Medulla oblongata (tissue), 1 donor: ENCODE measurements around the gene CELA3B.
A peak's percentile ranks its signal among the peaks of the same experiment; 100 is the strongest.
"Not testable (repeated sequence)": the region's sequence is repeated elsewhere in the genome, so short reads cannot be mapped to it uniquely, and the experiment has no call there.

Experiments used
- DNase-seq: peaks from one replicate; pipeline ENCODE4 v3.0.0-alpha.2; 2015; ENCODE audit errors: extremely low spot score

CELA3B gene

GRCh38 chr1:22007262-22007661 is 30.4 kb downstream of the CELA3B start:
- not testable (repeated sequence) for DNase-seq

GRCh38 chr1:22009566-22009965 is 32.7 kb downstream of the CELA3B start:
- DNase-seq, result not testable (repeated sequence)

GRCh38 chr1:22012752-22013151 is 35.9 kb downstream of the CELA3B start:
- not testable (repeated sequence) for DNase-seq

DNA sequence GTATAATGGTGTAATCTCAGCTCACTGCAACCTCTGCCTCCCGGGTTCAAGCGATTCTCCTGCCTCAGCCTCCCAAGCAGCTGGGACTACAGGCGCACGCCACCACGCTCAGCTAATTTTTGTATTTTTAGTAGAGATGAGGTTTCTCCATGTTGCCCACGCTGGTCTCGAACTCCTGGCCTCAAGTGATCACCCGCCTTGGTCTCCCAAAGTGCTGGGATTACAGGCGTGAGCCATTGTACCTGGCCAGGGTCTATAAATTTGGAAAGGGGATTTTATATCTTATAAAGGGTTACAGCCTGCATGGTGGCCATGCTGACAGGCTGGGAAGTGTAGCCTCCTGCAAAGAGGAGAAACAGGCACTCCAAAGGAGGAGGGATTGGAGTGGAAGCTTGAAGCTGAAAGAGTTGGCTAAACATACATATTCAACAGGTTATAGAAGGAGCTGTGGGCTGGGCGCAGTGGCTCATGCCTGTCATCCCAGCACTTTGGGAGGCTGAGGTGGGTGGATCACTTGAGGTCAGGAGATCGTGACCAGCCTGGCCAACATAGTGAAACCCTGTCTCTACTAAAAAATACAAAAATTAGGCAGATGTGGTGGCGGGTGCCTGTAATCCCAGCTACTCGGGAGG is 37.9 kb downstream of the CELA3B start:
- DNase-seq, result not testable (repeated sequence)

- peak; percentile 40 for DNase-seq
These were observed 42.0 kb downstream of the CELA3B start for GRCh38 chr1:22018583-22019559.

DNA sequence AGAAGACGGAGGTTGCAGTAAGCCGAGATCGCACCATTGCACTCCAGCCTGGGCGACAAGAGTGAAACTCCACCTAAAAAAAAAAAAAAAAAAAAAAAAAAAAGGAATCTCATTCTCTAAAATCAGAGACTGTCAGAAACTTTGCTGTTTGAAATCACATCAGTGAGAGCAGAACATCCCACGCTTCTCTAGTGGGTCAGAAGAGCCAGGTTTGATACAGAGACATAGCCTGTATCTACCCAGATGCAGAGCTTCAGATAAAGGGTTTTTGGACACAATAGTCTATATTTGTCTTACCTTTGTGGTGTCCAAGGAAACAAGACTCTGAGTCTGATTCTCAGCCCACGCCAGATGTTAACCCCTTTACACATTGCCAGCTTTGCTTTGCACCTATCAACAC is 44.2 kb downstream of the CELA3B start:
- no peak for DNase-seq

GRCh38 chr1:22024485-22025367 is 47.9 kb downstream of the CELA3B start:
- DNase-seq, result peak; percentile 84

- peak; percentile 66 for DNase-seq
These were observed 48.7 kb downstream of the CELA3B start for GRCh38 chr1:22025368-22026155.

- DNase-seq, result no peak
These were observed 50.1 kb downstream of the CELA3B start for GRCh38 chr1:22026924-22027289.

GRCh38 chr1:22030057-22030456 is 53.2 kb downstream of the CELA3B start:
- DNase-seq, result no peak

- DNase-seq, result no peak
These were observed 53.7 kb downstream of the CELA3B start for GRCh38 chr1:22030473-22030872.

DNA sequence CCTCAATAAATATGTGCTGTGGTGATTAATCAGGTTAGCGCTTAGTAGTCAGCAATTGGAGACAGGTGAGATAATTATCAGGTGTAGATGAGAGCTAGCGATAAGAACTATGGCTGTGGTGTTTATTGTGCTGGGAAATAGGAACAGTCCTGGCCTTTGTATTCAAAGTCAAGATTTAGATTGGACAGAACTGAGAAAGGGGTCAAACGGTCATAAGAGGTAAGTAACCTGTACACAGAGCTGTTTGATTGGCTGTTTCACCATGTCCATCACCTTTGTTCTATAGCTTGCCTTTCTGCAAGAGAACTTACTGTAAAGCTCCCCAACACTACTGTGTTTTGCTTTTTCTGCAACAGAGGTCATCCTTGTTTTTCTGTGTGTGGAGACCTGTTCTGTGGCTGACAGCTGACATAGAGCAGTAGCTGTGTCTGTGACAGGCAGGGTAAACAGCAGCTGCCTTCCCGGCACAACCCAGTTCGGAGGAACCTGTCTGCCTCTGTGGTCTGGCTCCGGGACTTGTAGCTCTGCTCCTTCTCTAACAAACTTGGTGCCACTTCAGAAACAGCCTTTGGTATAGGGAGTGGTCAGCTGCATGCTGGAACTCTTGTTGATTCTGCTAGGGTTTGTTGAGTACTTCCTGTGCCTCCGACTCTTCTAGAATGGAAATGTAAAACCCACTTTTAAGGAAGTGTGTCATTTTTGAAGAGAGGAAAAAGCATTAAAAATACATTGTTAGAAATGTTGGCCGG is 54.6 kb downstream of the CELA3B start:
- peak; percentile 19 for DNase-seq

DNA sequence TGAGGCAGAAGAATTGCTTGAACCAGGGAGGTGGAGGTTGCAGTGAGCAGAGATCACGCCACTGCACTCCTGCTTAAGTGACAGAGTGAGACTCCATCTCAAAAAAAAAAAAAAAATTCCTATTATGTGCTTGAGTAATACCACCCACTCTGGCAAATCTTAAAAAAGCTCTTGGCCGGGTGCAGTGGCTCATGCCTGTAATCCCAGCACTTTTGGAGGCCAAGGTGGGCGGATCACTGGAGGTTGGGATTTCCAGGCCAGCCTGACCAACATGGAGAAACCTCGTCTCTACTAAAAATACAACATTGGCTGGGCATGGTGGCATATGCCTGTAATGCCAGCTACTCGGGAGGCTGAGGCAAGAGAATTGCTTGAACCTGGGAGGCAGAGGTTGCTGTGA is 58.0 kb downstream of the CELA3B start:
- not testable (repeated sequence) for DNase-seq

DNA sequence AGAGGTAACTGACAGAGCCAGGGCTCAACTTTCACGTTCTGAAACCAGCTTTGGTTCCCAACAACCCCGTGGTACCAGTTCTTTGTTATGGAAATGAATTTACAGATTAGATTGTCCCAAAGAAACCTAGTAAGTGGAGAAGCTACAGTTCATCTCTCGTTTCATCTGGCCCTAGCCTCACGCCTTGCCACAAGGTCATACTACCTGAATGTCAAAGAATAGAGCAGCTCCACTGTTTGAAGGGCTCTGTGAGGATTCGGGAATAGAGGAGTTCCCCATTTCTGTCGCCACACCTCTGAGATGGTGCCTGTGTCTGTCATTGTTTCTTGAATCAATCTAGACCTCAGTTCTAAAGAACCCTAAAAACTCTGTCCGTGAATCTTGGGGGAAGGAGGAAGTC is 60.7 kb downstream of the CELA3B start:
- DNase-seq, result no peak

DNA sequence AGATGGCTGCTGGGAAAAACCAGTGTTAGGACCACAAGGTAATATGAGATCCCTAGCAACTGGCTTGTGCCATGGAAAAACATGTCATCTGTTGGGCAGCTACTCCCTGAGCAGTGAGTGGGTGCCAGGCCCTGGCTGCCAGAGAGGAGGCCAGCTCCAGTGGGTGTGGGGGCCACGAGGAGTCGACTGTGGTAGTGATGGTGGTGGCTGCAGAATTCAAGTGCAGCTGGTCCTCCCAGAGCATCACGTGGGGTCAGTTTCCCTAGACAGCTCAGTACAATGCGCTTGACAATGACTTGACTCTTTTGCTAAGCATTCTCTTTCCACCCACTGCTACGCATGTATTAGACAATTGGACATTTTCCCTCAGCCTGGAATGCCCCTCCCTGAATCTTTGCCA is 61.2 kb downstream of the CELA3B start:
- DNase-seq, result peak; percentile 85
